GM12864 (cell line): ENCODE data around the gene ZBTB43.
"Not testable (repeated sequence)": the region's sequence is repeated elsewhere in the genome, so short reads cannot be mapped to it uniquely, and the experiment has no call there.

Experiments
- DNase-seq: peaks from one replicate; pipeline ENCODE4 v3.0.0-alpha.2; 2011; ENCODE audit warnings: low read depth
- H3K4me3 ChIP-seq: 2 replicates; pipeline ENCODE4 v1.5.1; 2011; ENCODE audit warnings: mild to moderate bottlenecking, low read depth, low read length, control low read depth
- CTCF ChIP-seq: IDR thresholded peaks from 2 replicates; pipeline ENCODE4 v1.5.1; 2011; ENCODE audit warnings: low read depth, mild to moderate bottlenecking, moderate library complexity, low read length, control low read depth, inconsistent platforms; ENCODE audit errors: missing control alignments

Gene ZBTB43

GRCh38 chr9:126802318-126803059, 2.4 kb upstream of the ZBTB43 start:
- TF ChIP-seq CTCF = no peak
- no peak for DNase-seq
- no peak overlapping the region for H3K4me3 ChIP-seq

GRCh38 chr9:126804198-126804695, 593 bp upstream of the ZBTB43 start:
- no peak for DNase-seq
- peak overlapping the region; percentile 68 for H3K4me3 ChIP-seq
- no peak for TF ChIP-seq CTCF

GRCh38 chr9:126805554-126806262, 868 bp downstream of the ZBTB43 start:
- DNase-seq = peak; percentile 78
- peak overlapping the region; percentile 68 for H3K4me3 ChIP-seq
- no peak for TF ChIP-seq CTCF

GRCh38 chr9:126806336-126806735, 1.5 kb downstream of the ZBTB43 start:
- TF ChIP-seq CTCF = no peak
- no peak for DNase-seq
- peak overlapping the region; percentile 68 for H3K4me3 ChIP-seq

GRCh38 chr9:126809068-126809467, 4.2 kb downstream of the ZBTB43 start:
- H3K4me3 ChIP-seq = no peak overlapping the region
- no peak for TF ChIP-seq CTCF
- DNase-seq = no peak

- not testable (repeated sequence) for H3K4me3 ChIP-seq, DNase-seq
Measured at GRCh38 chr9:126810221-126810620, 5.4 kb downstream of the ZBTB43 start.

GRCh38 chr9:126813072-126813471, 8.2 kb downstream of the ZBTB43 start:
- no peak overlapping the region for H3K4me3 ChIP-seq
- no peak for DNase-seq
- no peak for TF ChIP-seq CTCF
